K562 (cell line): ENCODE data around the gene STS. TPM values are rescaled to one million over a fixed set of nuclear protein-coding genes. Genes with fewer than 3 reads are reported as not detected.

Source experiments
- ARID2 ChIP-seq: fragments of 450-650 bp; IDR thresholded peaks from 2 replicates; pipeline ENCODE4 v1.6.1; 2017; ENCODE audit warnings: antibody characterized with exemption, mild to moderate bottlenecking
- DPF2 ChIP-seq: fragments of 450-650 bp; IDR thresholded peaks from 2 replicates; pipeline ENCODE4 v1.6.1; 2016
- E2F6 ChIP-seq, 2 experiments: IDR thresholded peaks; 2 replicates each; pipeline ENCODE4 v1.6.1; 2011; ENCODE audit warnings: borderline replicate concordance in 1 of 2, control low read depth in 1 of 2, low read depth in 1 of 2, low read length in 1 of 2, mild to moderate bottlenecking in 1 of 2, mixed read lengths in 1 of 2, moderate library complexity in 1 of 2; ENCODE audit not compliant: insufficient read depth in 1 of 2, insufficient read length in 1 of 2, poor library complexity in 1 of 2, severe bottlenecking in 1 of 2; ENCODE audit errors: extremely low read depth in 1 of 2
- FOXA3 ChIP-seq, 2 experiments: fragments of 450-650 bp in 1 of 2; sonication (generic) in 1 of 2; formaldehyde crosslinking; IDR thresholded peaks in 1 of 2; conservative IDR thresholded peaks in 1 of 2; 2 replicates each; pipeline versions ENCODE4 v1.4.0 to v1.8.0; 2020 to 2022; ENCODE audit warnings: mild to moderate bottlenecking in 2 of 2, missing genetic modification reagents in 1 of 2
- FOXP4 ChIP-seq: sonication (generic); formaldehyde crosslinking; IDR thresholded peaks from 2 replicates; pipeline ENCODE4 v1.8.0; 2022; ENCODE audit warnings: mild to moderate bottlenecking, missing genetic modification reagents, borderline replicate concordance
- GTF3C2 ChIP-seq: IDR thresholded peaks from 3 replicates; pipeline ENCODE4 v1.6.1; 2011; ENCODE audit warnings: borderline replicate concordance, mild to moderate bottlenecking, moderate library complexity; ENCODE audit not compliant: insufficient read length; ENCODE audit errors: extremely low read depth
- HDAC3 ChIP-seq: fragments of 450-650 bp; IDR thresholded peaks from 2 replicates; pipeline ENCODE4 v1.6.1; 2018; ENCODE audit warnings: borderline replicate concordance, mild to moderate bottlenecking, moderate library complexity; ENCODE audit not compliant: partially characterized antibody
- PBX2 ChIP-seq, 2 experiments: IDR thresholded peaks in 1 of 2; conservative IDR thresholded peaks in 1 of 2; 2 replicates each; pipeline ENCODE4 v1.6.1; 2016; ENCODE audit warnings: low read depth in 2 of 2, mild to moderate bottlenecking in 1 of 2, missing compliant biosample characterization in 1 of 2, missing genetic modification characterization in 1 of 2, moderate library complexity in 1 of 2
- PREB ChIP-seq: sonication (generic); formaldehyde crosslinking; IDR thresholded peaks from 2 replicates; pipeline ENCODE4 v1.8.1; 2023; ENCODE audit warnings: mild to moderate bottlenecking, missing genetic modification reagents
- PYGO2 ChIP-seq: fragments of 450-650 bp; IDR thresholded peaks from 2 replicates; pipeline ENCODE4 v1.6.1; 2016; ENCODE audit warnings: mild to moderate bottlenecking, missing genetic modification characterization, moderate library complexity, missing compliant biosample characterization
- SIN3B ChIP-seq: fragments of 450-650 bp; IDR thresholded peaks from 2 replicates; pipeline ENCODE4 v1.6.1; 2017; ENCODE audit warnings: low read depth, mild to moderate bottlenecking, moderate library complexity
- ZNF583 ChIP-seq: fragments of 250-450 bp; sonication (Bioruptor Pico); IDR thresholded peaks from 2 replicates; pipeline ENCODE4 v1.4.0; 2020
- polyA plus RNA-seq, 8 experiments: library from polyadenylated mRNA; depleted of rRNA in 4 of 8; stranded (reverse) in 5 of 8; unstranded in 3 of 8; fragments of >200 nt; fragmentation: Nextera tagmentation in 2 of 8; fragmentation: Illumina TruSeq in 1 of 8; extraction: Ambion mirVana in 2 of 8; extraction: Trizol in 1 of 8; gene quantifications; 2 replicates each; pipeline versions ENCODE4 v1.2.1 to v1.2.3, GENCODE V29; 2011 to 2014; ENCODE audit warnings: inconsistent platforms in 1 of 8, missing spikeins in 1 of 8
- total RNA-seq, 7 experiments: library from RNA; depleted of rRNA in 6 of 7; stranded (reverse); fragments of >200 nt in 6 of 7; fragmentation: Illumina TruSeq in 2 of 7; extraction: Trizol in 2 of 7; gene quantifications; 2 replicates each; pipeline versions ENCODE4 v1.2.1 to v1.2.3, GENCODE V29; 2011 to 2021; ENCODE audit warnings: low replicate concordance in 1 of 7

Gene STS
- total and polyA plus RNA-seq, 9 of the 15 experiments (the other 6 are each of a cell fraction or from before 2014, with no cell fraction given) = 0.14 to 1.3 (median 0.63) TPM

GRCh38 chrX:7119950-7120877 is 27.3 kb upstream of the STS start (continued):
- no peak for TF ChIP-seq HDAC3
- no peak for TF ChIP-seq FOXP4 (CRISPR knock-in tag)
- no peak for TF ChIP-seq GTF3C2
- TF ChIP-seq PYGO2 (tag) = no peak
- no peak for TF ChIP-seq E2F6 (IDR thresholded peaks at IDR 0.05; ENCODE audit: borderline replicate concordance in 1 of 2, extremely low read depth in 1 of 2, insufficient read depth in 1 of 2, insufficient read length in 1 of 2, low read depth in 1 of 2, low read length in 1 of 2, poor library complexity in 1 of 2, severe bottlenecking in 1 of 2)
- peak; percentile 32 to 95; a peak in 3 of 4 replicates for TF ChIP-seq FOXA3 (CRISPR knock-in tag; conservative IDR thresholded peaks at IDR 0.05 in 1 of 2, IDR thresholded peaks at IDR 0.05 in 1 of 2)
- TF ChIP-seq PREB (CRISPR knock-in tag) = no peak
- TF ChIP-seq DPF2 = no peak
- TF ChIP-seq SIN3B = no peak
- TF ChIP-seq ZNF583 (CRISPR knock-in tag) = no peak
- no peak for TF ChIP-seq PBX2 (CRISPR knock-in tag; IDR thresholded peaks at IDR 0.05; ENCODE audit: low read depth)
- 0 out of 2 replicates have a peak, but pooled peaks have one; percentile 24 for TF ChIP-seq PBX2 (tag; conservative IDR thresholded peaks at IDR 0.05; ENCODE audit: low read depth)
- TF ChIP-seq ARID2 = no peak
